GM21526 (cell line): ENCODE measurements around the gene CKS1B.
"Not testable (repeated sequence)": the region's sequence is repeated elsewhere in the genome, so short reads cannot be mapped to it uniquely, and the experiment has no call there.

Experiments used
- ATAC-seq: cut with Tn5 transposase; IDR thresholded peaks from one replicate; pipeline ENCODE4 v1.9.1; 2021; ENCODE audit warnings: moderate library complexity; ENCODE audit not compliant: unreplicated experiment, low FRiP score

CKS1B gene

DNA sequence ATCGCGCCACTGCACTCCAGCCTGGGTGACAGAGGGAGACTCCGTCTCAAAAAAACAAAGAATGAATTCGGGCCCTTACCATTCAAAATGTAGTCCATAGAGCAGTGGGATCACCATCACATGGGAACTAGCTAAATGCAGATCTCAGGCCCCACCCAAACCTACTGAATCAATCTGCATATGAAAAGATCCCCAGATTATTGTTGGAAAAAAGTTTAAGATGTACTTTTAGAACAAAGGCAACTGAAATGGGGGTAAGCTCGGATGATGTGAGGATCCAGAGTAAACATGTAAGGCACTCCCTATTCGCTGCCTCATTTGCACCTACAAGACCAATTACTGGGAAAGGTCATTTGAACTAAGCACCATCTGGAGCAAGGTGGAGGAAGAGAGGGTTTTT lies 7.9 kb downstream of the CKS1B start:
- peak; percentile 10 for ATAC-seq

GRCh38 chr1:154982897-154983648 lies 8.6 kb downstream of the CKS1B start, which contains the start of gene FLAD1:
Gene FLAD1 (plus strand): TSS chr1:154983344. CDS start chr1:154983695, 351 bp downstream.
- peak; percentile 87 for ATAC-seq

DNA sequence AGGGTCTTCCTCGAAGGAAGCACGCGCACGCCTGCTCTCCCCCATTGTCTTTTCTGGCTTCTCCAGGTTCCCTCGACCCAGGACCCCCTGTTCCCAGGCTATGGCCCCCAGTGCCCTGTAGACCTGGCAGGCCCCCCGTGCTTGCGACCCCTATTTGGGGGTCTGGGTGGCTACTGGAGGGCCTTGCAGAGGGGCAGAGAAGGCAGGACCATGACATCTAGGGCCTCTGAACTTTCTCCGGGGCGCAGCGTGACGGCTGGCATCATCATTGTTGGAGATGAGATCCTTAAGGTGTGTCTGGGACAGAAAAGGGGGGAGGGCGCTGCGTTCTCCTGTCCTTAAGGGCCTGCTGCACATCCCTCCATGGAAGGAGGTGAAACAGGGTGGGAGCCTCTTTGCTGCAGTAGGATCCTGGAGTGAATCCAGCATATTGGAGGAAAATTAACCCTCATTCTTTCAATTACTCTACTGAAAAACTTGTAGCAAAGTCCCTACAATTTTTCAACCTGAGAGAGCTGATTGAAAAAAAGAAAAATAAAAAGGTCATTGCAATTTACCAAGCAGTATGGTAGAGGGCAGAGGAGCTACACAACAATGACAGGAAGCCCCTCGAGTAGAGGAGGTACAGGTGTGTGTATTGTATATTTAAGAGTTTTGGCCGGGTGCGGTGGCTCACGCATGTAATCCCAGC lies 9.4 kb downstream of the CKS1B start:
- ATAC-seq, result no peak

DNA sequence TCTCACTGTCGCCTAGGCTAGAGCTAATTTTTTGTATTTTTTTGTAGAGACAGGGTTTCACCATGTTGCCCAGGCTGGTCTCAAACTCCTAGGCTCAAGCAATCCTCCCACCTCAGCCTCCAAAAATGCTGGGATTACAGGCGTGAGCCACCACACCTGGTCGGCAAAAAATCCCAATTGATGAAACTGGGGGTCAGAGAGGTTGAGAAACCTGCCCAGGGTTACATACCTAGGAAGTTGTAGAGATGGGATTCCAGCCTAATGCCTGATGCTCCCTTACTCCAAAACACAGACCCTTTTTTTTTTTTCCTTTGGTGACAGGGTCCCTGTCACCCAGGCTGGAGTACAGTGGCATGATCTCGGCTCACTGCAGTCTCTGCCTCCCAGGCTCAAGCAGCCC lies 12.3 kb downstream of the CKS1B start:
- not testable (repeated sequence) for ATAC-seq

DNA sequence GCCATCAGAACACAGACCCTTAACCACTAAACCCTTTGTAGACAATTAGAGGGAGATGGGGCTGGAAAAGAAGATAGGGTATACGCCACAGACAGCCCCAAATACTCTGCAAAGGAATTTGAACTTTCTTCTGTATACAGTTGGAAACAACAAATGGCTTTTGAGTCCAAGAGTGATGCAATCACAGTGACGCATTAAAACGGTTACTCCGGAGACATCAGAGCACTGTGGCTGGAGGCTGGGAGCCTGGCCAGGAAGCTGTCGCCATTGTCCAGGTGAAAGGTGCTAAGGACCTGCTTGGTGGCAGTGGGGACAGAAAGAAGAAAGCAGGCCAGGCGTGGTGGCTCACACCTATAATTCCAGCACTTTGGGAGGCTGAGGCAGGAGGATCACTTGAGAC lies 12.8 kb downstream of the CKS1B start:
- ATAC-seq, result no peak

GRCh38 chr1:154988058-154988954 lies 13.8 kb downstream of the CKS1B start:
- no peak for ATAC-seq

GRCh38 chr1:154989195-154989860 lies 14.8 kb downstream of the CKS1B start:
- no peak for ATAC-seq

DNA sequence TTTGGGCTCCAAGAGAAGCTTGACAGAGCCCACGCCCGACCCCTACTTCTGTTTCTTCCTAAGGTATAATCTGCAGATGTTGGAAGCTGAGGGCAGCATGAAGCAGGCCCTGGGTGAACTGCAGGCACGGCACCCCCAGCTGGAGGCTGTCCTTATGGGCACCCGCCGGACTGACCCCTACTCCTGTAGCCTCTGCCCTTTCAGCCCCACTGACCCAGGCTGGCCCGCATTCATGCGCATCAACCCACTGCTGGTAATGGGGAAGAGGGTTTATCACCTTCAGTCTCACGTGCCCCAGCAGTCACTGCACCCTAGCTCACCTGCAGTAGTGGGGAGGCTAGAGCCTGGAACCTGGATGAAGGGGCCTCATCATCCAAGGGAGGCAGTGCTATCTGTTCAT lies 15.8 kb downstream of the CKS1B start:
- ATAC-seq, result no peak

DNA sequence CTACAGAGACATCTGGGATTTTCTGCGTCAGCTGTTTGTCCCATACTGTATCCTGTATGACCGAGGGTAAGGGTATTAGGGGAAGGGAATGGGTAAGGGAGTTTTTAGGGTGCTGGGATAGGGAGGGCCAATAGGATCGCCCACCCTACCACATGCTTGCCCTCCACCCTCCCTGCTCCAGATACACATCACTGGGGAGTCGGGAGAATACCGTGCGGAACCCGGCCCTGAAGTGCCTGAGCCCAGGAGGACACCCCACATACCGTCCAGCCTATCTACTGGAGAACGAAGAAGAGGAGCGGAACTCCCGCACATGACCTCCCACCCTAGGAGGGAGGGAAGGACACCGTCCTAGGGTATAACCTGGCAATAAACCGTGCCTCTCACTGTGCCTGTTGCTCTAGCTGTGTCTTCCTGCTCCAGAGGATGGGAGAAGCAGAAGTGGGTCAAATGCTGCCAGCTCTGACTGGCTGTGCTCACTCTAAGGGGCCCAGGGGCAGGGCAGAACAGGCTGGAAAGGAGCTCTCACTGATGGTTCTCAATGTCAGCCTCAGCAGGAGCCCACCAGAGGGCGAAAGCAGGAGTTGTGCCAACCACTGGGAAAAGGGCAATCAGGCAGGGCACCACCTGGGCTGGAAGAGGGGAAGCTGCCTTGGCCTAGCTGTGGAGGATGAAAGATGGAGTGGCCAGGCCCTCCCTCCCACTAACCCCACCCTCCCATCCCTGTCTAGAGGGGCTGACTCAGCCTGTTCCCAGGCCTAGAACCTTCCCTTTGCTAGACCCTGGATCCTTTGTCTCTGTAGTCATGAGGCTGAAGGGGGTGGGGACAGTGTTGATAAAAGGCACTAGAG lies 18.5 kb downstream of the CKS1B start:
- ATAC-seq, result no peak

DNA sequence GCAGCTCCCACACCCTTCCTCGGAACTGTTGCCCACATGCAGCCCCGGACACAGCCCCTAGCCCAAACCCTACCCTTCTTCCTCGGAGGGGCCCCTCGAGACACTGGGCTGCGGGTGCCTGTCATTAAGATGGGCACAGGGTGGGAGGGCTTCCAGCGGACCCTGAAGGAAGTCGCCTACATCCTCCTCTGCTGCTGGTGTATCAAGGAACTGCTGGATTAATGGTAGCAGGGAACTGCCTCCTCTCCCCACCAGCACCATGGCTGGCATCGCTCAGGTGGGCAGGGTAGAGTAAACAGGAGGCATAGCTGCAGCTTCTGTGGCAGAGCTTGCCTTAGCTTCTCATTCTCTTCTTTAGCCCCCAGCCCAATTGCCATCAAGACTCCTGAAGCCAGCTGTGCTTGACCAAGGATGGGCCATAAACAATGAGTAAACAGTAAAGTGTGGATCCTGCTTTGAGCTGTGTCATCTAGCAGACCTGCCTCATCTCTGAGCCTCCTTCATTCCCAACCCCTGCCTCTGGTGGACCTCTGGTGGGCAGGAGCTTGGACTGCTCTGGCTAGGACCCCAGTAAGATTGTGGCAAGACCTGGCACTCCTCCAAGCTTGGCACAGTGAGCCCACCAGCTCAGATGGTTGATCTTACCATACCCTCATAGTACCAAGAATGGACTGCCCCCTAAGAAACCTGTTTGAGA lies 19.2 kb downstream of the CKS1B start, which contains the start of gene LENEP:
TSS of gene LENEP (plus strand) at position 15 of the 697 bp plus-strand sequence. CDS start at position 37, 22 bp downstream.
- ATAC-seq, result no peak

- ATAC-seq, result no peak
These were observed 19.7 kb downstream of the CKS1B start for GRCh38 chr1:154994269-154994587.

DNA sequence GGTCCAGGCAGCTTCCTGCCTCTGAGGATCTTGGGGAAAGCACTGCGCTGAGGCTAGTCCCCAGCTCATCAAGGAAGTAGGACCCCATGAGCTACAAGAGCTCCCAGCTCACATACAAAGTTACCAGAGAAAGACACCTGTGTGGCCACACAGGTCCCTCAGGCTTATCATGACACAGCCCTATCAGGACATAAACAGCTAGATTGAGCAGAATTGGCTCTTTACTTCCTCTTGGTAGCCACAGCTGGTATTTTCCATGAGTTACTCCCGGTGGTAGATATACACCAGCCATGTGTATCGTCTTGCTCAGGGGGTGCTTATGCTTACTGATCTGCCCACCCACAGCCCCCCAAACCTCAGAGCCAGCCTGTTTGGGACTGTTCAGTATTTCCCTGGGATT lies 20.1 kb downstream of the CKS1B start:
- no peak for ATAC-seq

GRCh38 chr1:154995301-154995983 lies 21.0 kb downstream of the CKS1B start:
- not testable (repeated sequence) for ATAC-seq

DNA sequence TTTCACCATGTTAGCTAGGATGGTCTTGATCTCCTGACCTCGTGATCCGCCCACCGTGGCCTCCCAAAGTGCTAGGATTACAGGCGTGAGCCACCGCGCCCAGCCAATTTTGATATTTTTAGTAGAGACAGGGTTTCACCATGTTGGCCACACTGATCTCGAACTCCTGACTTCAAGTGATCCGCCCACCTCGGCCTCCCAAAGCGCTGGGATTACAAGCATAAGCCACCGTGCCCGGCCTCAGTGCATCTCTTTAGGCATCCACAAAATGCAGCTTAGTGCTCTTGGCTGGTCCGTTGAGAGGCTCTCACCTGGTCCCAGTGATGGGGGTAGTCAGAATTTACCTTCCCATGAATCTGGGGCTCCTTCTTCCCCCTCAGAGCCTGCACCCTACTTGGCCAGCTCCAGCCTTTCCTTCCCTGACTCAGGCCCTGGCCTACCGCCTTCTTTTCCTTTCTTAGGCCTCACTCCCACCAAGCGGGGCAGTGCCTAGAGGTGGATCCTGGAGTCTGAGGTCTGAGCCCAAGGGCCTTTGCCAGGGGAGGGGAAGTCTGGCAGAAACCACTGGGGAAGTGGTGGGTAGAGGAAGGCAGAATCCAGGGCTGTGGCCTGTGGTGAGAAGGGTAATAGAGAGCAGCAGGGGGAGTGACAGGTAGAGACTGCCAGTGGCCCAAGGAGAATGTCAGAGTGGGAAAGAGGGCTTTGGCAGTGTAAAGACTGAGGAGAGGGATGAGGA lies 22.7 kb downstream of the CKS1B start:
- no peak for ATAC-seq

GRCh38 chr1:154998201-154998780 lies 23.8 kb downstream of the CKS1B start:
- no peak for ATAC-seq

- ATAC-seq, result no peak
These were observed 24.5 kb downstream of the CKS1B start for GRCh38 chr1:154998818-154999570.
